Caco-2 (cell line): ENCODE data around the gene NEU2. TPM values are rescaled to one million over a fixed set of nuclear protein-coding genes. Genes with fewer than 3 reads are reported as not detected.

Source experiments
- BruUV-seq: library from RNA; stranded (reverse); fragments of 400-500 nt; replicated peaks from 2 replicates; lab custom pipeline; 2021; lab: Mats Ljungman, UMichigan
- CTCF ChIA-PET: fragments of 300-600 bp; sonication (Branson Sonifier 250); formaldehyde crosslinking; loops from one replicate; lab custom pipeline; 2022; ENCODE audit warnings: antibody characterized with exemption; lab: Charles Lee
- POLR2A ChIA-PET: fragments of 300-600 bp; sonication (Branson Sonifier 250); formaldehyde crosslinking; loops from one replicate; lab custom pipeline; 2022; ENCODE audit warnings: antibody characterized with exemption; lab: Charles Lee
- DNase-seq, 2 experiments: peaks; one replicate each; pipeline versions ENCODE4 v3.0.0 to v3.0.0-alpha.2; 2020 to 2022
- H3K27me3 ChIP-seq: replicated peaks from 2 replicates; pipeline ENCODE4 v1.6.0; 2011; ENCODE audit warnings: low read length; ENCODE audit not compliant: control insufficient read depth, insufficient read depth
- H3K36me3 ChIP-seq: 2 replicates; pipeline ENCODE4 v1.5.1; 2011; ENCODE audit warnings: low read length; ENCODE audit not compliant: control insufficient read depth, insufficient read depth
- H3K4me1 ChIP-seq: fragments of 250-450 bp; sonication (Bioruptor Pico); 2 replicates; pipeline ENCODE4 v1.5.1; 2020; ENCODE audit warnings: mild to moderate bottlenecking
- H3K4me3 ChIP-seq: 2 replicates; pipeline ENCODE4 v1.5.1; 2011; ENCODE audit warnings: low read depth, mild to moderate bottlenecking, control low read depth, low read length
- H3K9me3 ChIP-seq: fragments of 250-450 bp; sonication (Bioruptor Pico); 2 replicates; pipeline ENCODE4 v1.5.1; 2020; ENCODE audit warnings: mild to moderate bottlenecking, moderate library complexity
- H3K27ac Mint-ChIP-seq: one replicate; pipeline ENCODE4 v1.8.0; 2022; ENCODE audit warnings: mixed read lengths; ENCODE audit not compliant: unreplicated experiment
- H3K27me3 Mint-ChIP-seq: one replicate; pipeline ENCODE4 v1.8.0; 2022; ENCODE audit warnings: mixed read lengths; ENCODE audit not compliant: insufficient read depth, unreplicated experiment
- H3K36me3 Mint-ChIP-seq: one replicate; pipeline ENCODE4 v1.8.0; 2022; ENCODE audit warnings: mild to moderate bottlenecking, mixed read lengths; ENCODE audit not compliant: insufficient read depth, unreplicated experiment
- H3K4me1 Mint-ChIP-seq: one replicate; pipeline ENCODE4 v1.8.0; 2022; ENCODE audit warnings: low read depth, mixed read lengths; ENCODE audit not compliant: unreplicated experiment
- H3K4me3 Mint-ChIP-seq: one replicate; pipeline ENCODE4 v1.8.0; 2022; ENCODE audit warnings: mild to moderate bottlenecking, moderate library complexity, mixed read lengths; ENCODE audit not compliant: unreplicated experiment
- H3K9me3 Mint-ChIP-seq: one replicate; pipeline ENCODE4 v1.8.0; 2022; ENCODE audit warnings: mixed read lengths; ENCODE audit not compliant: unreplicated experiment
- intact Hi-C: fragments of 100-400 bp; cut with micrococcal nuclease; formaldehyde crosslinking; loops from one replicate; pipeline ENCODE4 v1.10.0; 2022; ENCODE audit not compliant: unreplicated experiment
- total RNA-seq: library from RNA; stranded (reverse); gene quantifications from 2 replicates; pipeline ENCODE4 v1.2.3, GENCODE V29; 2022
- TF ChIP-seq, protein P1 (sequence below), 2 experiments: fragments of 200-600 bp in 1 of 2; IDR thresholded peaks; 1 replicate in 1 of 2; 2 replicates in 1 of 2; pipeline versions ENCODE4 v1.5.1 to v1.8.0; 2011 to 2022; ENCODE audit warnings: antibody characterized with exemption in 1 of 2, control low read depth in 1 of 2, inconsistent platforms in 1 of 2, low read depth in 1 of 2, low read length in 1 of 2, mild to moderate bottlenecking in 1 of 2, moderate library complexity in 1 of 2; ENCODE audit not compliant: insufficient read depth in 1 of 2, severe bottlenecking in 1 of 2, unreplicated experiment in 1 of 2

The NEU2 gene
- total RNA-seq, 1 experiment from 2014 or later = not detected

DNA sequence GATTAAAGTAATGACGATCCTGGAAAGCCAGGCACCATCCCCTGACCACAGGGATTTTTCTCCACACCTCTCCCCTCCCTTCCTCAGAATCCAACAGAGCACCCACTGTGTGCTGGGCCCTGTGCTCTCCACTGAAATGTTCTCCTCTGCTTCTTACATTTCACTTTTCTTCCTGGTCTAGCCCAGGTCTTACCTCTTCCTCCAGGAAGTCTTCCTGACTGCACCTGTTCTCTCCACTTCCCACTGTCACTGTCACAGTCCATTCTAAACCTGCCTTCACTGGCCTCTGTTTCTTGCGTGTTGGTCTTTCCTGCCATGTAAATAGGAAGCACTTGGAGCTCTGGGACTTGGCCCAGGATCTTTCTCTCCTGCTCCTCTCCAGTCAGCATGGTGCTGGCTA is 12.0 kb upstream of the NEU2 start:
- POLR2A ChIA-PET = no interaction called here
- BruUV-seq = no TSS peak

DNA sequence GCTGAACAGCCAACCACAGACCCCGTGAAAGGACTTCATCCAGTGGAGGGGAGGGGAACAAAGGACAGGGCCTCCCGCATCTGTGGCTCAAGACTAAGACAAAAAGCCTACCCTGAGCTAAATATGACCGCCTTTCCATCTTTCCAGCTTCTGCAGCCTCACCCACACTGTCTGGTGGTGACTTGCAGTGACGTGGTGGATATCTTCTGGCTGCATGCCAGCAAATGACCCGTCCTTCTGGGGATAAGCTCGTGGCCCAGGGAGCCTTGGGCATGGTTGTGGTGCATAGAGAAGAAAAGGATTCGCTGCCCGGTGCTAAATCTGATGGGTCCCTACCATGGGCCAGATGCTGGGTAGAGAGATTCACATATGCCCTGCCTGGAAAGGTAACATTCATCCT is 10.7 kb upstream of the NEU2 start:
- Mint-ChIP-seq H3K36me3 (no peaks in the 10 kb centered on the region), H3K27me3 (no peaks in the 10 kb centered on the region), H3K27ac (no peak overlapping the region), H3K4me1 (no peaks in the 10 kb centered on the region), H3K9me3 (no peaks in the 10 kb centered on the region), H3K4me3 (no peak overlapping the region)
- no peak for DNase-seq
- no peaks in the 10 kb centered on the region for H3K27me3 ChIP-seq
- no peaks in the 10 kb centered on the region for H3K36me3 ChIP-seq
- no peaks in the 10 kb centered on the region for H3K9me3 ChIP-seq
- intact Hi-C loops = no loop called here
- no peak overlapping the region for H3K4me3 ChIP-seq
- TF ChIP-seq, protein P1, sequence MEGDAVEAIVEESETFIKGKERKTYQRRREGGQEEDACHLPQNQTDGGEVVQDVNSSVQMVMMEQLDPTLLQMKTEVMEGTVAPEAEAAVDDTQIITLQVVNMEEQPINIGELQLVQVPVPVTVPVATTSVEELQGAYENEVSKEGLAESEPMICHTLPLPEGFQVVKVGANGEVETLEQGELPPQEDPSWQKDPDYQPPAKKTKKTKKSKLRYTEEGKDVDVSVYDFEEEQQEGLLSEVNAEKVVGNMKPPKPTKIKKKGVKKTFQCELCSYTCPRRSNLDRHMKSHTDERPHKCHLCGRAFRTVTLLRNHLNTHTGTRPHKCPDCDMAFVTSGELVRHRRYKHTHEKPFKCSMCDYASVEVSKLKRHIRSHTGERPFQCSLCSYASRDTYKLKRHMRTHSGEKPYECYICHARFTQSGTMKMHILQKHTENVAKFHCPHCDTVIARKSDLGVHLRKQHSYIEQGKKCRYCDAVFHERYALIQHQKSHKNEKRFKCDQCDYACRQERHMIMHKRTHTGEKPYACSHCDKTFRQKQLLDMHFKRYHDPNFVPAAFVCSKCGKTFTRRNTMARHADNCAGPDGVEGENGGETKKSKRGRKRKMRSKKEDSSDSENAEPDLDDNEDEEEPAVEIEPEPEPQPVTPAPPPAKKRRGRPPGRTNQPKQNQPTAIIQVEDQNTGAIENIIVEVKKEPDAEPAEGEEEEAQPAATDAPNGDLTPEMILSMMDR (IDR thresholded peaks at IDR 0.05; ENCODE audit: insufficient read depth in 1 of 2, low read depth in 1 of 2, low read length in 1 of 2, severe bottlenecking in 1 of 2, unreplicated experiment in 1 of 2) = no peak
- no peaks in the 10 kb centered on the region for H3K4me1 ChIP-seq
- no TSS peak for BruUV-seq
- POLR2A ChIA-PET = no interaction called here
- CTCF ChIA-PET = no interaction called here

More for the DNA sequence above, 12.0 kb upstream of the NEU2 start:
- no peak for DNase-seq
- Mint-ChIP-seq H3K4me3 (no peak overlapping the region), H3K27me3 (no peaks in the 10 kb centered on the region), H3K36me3 (no peaks in the 10 kb centered on the region), H3K9me3 (no peaks in the 10 kb centered on the region), H3K27ac (no peak overlapping the region), H3K4me1 (no peaks in the 10 kb centered on the region)
- Histone ChIP-seq H3K36me3 (no peaks in the 10 kb centered on the region), H3K4me1 (no peaks in the 10 kb centered on the region), H3K27me3 (no peaks in the 10 kb centered on the region), H3K4me3 (no peak overlapping the region), H3K9me3 (no peaks in the 10 kb centered on the region)
- TF ChIP-seq, protein P1 (IDR thresholded peaks at IDR 0.05; ENCODE audit: insufficient read depth in 1 of 2, low read depth in 1 of 2, low read length in 1 of 2, severe bottlenecking in 1 of 2, unreplicated experiment in 1 of 2) = no peak
- intact Hi-C loops = no loop called here
- CTCF ChIA-PET = no interaction called here

DNA sequence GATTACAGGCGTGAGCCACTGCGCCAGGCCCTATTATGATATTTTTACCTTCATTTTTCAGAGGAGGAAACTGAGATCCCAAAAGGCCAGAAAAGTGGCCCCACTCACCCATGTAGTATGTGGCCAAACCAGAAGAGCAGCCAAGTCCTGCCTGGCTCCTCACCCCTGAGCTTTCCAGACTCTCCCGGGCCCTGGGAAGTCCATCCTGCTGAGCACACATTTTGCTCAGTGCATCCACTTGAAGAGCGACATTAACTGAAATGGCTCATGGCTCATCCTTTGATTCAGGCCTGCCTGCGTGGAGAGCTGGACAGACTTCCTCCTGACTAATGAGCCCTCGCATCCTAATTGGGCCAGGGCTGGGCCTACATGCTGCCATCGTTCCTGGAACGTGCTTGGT is 9.9 kb upstream of the NEU2 start:
- ChIA-PET CTCF (no interaction called here), POLR2A (no interaction called here)
- Mint-ChIP-seq H3K27me3 (no peaks in the 10 kb centered on the region), H3K4me3 (no peak overlapping the region), H3K36me3 (no peaks in the 10 kb centered on the region), H3K9me3 (no peaks in the 10 kb centered on the region), H3K4me1 (no peaks in the 10 kb centered on the region), H3K27ac (no peak overlapping the region)
- Histone ChIP-seq H3K4me3 (no peak overlapping the region), H3K9me3 (no peaks in the 10 kb centered on the region), H3K27me3 (no peaks in the 10 kb centered on the region), H3K36me3 (no peaks in the 10 kb centered on the region), H3K4me1 (no peaks in the 10 kb centered on the region)
- no TSS peak for BruUV-seq
- TF ChIP-seq, protein P1 (IDR thresholded peaks at IDR 0.05; ENCODE audit: insufficient read depth in 1 of 2, low read depth in 1 of 2, low read length in 1 of 2, severe bottlenecking in 1 of 2, unreplicated experiment in 1 of 2) = no peak
- intact Hi-C loops = no loop called here
- no peak for DNase-seq
